HG02759 (cell line): ENCODE data around the gene PHLDB2.
"Not testable (repeated sequence)": the region's sequence is repeated elsewhere in the genome, so short reads cannot be mapped to it uniquely, and the experiment has no call there.

Source experiments
- ATAC-seq: cut with Tn5 transposase; IDR thresholded peaks from one replicate; pipeline ENCODE4 v1.9.1; 2021; ENCODE audit warnings: mild to moderate bottlenecking, moderate library complexity; ENCODE audit not compliant: unreplicated experiment

The PHLDB2 gene

DNA sequence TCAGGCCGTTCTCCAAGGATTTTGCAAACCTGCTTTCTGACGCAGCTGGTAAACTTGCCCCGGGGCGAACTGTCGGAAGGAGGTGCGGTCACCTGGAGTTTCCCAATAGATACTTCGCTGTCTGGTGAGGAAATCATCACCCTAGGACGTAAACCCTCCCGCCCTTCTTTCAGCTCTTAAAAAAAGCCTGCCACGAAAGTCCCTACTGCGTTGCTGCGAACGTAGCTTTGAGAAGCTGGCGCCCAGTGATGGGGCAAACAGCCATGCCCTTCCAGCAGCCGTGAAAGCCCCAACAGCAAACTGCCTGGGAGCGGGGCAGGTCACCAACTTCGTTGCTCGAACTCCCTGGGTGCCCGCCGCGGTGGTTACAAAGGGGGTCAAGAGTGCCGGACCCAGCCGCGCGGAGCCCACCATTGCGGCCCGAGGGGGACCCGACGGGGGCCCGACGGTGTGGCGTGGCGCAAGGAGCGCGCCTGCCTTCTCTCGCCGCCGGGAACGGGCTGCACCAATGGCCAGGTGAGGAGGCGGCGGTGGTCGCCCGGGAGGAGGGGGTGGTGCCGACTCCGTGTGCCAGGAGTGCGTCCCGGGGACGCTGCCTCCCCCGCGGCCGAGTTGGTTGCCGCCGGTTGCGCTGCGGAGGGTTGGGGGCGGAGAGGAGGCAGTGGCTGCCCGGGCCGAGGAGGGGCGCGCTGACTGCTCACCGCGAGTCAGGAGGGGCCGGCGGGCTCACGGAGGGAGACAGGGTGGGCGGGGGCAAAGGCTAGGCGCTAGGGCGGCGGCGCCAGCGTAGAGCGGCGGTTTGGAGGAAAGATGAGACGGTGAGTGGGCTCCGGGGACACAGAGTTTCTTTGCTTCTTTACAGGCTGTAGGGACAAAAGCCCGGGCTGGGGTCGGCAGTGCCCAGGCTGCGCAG lies at the start of gene PHLDB2:
TSS of gene PHLDB2 (plus strand) at position 205 of the 913 bp plus-strand sequence. CDS start 24,813 bp downstream, outside the sequence.
- ATAC-seq = peak; percentile 48

DNA sequence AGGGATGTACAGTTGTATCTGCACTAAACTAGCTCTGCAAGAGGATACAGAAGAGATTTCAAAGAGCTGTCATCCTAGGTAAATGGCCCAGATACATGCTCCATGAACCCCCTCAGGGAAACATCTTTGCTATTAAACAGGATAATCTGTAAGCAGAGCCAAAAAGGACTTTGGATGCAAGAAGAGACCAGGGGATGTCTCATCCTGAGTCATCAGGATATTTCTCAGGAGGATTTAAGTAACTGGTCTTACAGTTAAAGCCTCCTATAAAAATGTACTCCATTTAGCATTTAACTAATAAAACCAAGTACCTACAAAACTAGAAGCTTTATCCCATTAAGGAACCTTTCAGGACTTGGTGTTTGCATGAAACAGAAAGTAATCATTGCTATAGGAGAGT lies 48.2 kb upstream of the PHLDB2 start:
- no peak for ATAC-seq

DNA sequence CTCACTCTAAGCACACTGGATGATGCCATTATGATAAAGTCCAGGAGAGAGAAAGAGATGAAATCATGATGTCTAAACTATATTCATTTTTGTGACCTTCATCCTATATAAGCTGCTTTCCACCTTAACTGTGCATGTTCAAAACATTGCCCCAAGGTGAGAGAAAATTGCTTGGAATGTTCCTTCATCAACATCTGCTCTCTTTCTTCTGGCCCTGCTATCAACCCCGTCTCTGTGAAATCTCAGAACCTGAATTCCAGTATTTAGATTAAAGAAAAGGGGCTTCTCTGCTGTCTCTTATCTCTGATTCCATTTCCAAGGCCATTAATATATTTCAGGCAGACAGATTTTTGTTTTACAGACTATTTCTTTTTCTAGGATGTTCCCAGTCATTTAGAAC lies 47.3 kb upstream of the PHLDB2 start:
- no peak for ATAC-seq

DNA sequence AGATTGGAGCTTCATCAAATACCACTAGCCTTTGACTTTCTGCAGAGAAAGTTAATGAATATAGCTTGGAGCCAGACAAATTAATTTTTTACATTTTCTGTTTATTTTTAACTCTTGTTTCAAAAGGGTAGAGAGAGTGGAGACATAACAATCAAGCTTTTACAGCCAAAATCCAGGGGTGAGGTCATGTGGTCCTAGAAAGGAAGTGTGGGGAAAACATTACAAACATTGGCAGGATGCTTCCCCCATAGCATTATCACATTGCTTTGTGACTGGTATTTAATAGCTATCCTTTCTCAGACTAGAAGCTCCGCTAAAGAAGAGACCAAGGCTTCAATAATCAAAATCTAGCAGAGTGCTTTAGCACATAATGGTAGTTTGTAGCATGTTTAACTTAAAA lies 46.4 kb upstream of the PHLDB2 start:
- ATAC-seq = no peak

DNA sequence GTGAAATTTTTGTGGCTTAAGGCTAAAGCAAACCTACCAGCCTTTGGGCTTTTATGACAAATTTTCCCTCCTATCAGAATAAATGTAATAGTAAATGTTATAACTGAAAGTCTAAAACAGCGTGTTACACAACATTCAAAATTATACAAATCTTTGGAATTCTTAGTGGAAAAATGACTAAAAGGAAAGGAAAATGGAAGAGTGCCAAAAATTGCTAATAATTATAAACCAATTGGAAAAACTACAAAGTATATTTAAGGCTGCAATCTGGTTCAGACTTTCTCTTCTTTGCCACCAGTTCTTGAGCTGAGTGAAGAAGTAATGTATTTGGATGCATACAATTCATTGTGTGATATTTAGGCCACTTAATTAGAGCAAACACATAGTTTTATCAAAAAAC lies 45.6 kb upstream of the PHLDB2 start:
- ATAC-seq = no peak

DNA sequence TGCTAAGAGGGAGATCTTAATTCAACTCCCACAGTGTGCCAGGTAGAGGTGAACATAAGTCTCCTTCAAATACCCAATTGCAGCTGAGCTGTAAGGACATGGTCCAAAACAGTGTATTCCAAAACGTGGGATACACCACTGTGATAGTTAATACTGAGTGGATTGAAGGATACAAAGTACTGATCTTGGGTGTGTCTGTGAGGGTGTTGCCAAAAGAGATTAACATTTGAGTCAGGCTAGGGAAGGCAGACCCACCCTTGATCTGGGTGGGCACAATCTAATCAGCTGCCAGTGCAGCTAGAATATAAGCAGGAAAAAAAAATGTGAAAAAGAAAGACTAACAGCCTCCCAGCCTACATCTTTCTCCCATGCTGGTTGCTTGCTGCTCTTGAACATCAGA lies 45.1 kb upstream of the PHLDB2 start:
- no peak for ATAC-seq

DNA sequence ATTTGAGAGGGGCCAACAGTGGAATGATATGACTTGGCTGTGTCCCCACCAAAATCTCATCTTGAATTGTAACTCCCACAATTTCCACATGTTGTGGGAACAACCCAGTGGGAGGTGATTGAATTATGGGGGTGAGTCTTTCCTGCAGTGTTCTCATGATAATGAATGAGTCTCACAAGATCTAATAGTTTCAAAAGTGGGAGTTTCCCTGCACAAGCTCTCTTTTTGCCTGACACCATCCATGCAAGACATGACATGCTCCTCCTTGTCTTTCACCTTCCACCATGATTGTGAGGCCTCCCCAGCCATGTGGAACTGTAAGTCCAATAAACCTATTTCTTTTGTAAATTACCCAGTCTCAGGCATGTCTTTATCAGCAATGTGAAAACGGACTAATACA lies 42.3 kb upstream of the PHLDB2 start:
- not testable (repeated sequence) for ATAC-seq

DNA sequence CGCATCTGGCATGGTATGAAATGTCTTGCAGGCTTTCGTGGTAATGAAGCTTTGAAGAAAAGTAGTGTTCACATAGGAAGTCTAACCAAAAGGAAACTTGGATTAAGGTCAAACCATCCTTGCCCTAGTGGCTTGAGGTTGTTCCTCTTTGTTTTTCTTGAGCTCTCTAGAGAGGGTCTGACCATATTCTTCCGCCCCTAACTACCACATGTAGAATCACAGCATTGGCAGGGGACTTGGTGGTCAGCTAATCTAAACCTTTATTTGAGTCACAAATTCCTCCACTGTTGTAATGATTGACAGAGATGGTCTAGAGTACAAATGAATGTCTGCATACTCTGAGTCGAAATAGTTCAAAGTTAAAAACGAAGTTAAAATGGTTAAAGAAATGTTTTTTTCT lies 39.1 kb upstream of the PHLDB2 start:
- no peak for ATAC-seq

DNA sequence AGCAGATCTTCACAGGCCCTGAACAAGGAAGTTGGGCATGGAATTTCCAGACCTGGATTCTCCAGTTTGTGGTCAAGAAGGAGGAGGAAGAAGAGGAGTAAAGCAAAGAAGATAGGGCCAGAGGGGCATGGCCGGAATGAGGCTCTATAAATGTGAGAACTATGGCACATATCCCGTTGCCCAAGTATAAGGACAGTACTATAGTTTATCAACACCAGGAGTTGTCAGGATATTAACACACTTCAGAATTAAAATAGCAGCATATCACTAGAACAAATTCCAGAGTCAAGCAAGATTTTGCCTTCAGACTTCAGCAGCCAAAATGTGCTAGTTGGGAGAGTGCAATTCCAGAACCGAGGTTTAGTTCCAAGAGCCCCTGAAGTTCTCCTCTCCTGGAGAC lies 38.4 kb upstream of the PHLDB2 start:
- ATAC-seq = no peak

DNA sequence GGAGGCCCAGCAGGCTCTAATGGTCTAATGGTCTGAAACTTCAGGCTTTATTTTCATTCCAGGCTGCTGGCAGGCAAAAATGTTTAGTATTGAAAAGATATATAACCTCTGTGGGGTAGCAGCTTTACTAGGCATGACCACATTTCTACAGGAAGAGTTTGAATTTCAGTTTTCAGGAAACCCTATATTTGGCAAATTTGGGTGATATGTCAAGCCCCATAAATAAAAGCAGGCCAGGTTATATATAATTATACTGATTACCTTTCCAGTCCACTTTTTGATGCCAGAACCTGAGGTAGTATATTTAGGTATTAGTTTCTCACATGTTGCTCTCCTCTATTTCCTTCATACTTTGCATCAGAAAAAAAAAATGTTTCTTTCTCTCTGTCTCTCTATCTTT lies 37.2 kb upstream of the PHLDB2 start:
- no peak for ATAC-seq

DNA sequence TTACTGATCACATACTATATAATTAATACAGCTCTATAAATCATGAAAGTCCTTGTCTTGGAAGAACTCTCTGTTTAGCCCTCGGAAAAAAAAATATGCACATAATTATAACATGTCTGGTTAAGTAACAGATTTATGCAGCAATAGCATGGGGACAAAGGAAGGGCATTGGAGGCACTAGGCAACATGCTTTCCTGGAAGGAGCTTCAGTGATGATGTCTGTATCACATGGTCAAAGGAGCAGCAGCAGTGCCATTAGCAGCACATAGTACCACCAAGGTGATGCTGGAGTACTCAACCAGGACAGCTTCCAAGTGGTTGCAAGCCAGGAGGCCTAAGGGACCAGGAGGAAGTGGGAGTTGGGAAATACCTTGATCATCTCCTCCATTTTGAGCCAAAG lies 36.3 kb upstream of the PHLDB2 start:
- ATAC-seq = no peak

DNA sequence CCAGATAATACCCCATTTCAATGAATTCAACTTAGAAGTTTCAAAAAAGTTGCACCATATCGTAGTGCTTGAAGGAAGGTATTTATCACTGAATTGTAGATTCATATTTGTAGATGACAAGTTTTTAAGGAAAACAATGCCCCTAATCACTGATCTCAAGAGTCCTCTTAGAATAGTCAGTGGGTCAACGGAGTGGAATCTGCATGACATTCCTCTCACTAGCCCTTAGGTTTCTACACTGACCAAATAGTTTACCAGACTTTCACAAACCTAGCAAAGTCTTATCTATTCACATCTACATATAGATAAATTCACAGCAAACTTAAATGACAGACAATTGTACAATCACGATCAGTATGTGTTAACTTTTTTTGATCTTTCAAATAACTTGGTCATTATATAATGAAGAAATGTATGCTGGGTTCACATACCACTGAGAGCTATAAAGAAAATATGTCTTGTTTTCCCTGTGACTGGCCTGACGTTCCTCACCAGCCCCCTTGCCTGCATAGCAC lies 35.7 kb upstream of the PHLDB2 start:
- no peak for ATAC-seq

DNA sequence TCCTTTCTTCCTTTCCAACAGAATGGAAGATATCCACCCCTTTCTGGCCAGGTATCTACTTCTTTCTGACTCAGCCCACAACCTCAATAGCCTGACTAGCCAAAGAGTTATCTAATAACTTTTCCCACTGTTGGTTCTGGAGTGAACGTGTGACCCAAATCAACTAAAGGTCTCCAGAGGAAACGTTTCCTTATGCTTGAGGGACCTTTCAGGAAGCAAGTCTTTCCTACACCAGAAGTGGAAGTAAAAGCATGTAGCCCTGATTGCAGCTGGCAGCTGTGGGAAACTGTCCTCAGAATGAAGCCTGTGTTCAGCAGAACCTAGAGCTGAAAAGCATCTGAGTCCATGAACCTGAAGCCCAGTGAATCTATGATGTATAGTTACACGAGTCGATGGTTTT lies 34.7 kb upstream of the PHLDB2 start:
- no peak for ATAC-seq

DNA sequence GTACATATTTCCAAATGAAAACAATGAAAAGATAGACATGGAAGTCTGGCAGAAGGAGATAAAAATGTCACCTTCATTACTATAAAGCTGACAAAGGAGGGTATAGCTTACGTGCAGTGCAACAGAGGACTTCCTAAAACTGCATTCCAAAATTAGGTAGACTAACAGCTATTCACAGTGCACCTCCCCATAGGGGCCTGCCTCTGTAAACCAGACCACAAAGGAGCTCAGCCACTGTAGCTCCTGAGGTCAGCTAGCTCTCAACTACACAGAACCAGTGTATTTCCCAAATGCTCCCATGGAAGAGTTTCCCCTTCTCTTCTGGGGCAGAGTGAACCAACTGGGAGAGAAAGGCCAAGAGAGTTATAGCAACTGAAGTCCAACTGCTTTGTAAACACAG lies 31.2 kb upstream of the PHLDB2 start:
- ATAC-seq = no peak

DNA sequence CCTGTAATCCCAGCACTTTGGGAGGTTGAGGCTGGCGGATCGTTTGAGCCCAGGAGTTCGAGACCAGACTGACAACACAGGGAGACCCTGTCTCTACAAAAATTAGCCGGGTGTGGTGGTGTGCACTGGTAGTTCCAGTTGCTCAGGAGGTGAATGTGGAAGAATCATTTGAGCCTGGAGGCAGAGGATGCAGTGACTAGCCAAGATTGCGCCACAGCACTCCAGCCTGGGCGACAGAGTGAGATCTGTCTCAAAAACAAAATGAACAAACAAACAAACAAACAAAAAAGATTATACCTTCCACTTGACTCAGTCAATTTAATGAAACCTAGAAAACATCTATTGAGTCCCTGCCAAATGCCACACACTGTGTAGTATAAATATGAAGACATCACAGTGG lies 30.5 kb upstream of the PHLDB2 start:
- ATAC-seq = no peak

DNA sequence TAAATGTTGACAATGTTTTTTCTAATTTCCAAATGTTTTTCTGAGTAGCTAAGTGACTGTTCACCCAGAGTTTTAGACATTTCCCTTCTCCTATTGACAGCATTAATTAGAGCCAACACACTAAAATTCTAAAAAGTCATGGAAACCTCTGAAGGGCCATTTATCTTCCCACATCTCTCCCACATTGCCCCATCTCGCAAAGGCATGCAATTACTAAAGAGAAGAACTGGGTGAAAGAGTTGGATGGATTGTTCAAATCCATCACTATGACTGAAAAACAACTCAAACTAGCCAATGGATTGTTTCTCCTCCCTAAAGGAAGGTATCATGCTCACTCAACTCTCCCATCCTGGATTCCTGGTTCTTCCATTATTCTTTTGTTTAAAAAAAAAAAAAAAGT lies 30.0 kb upstream of the PHLDB2 start:
- no peak for ATAC-seq

DNA sequence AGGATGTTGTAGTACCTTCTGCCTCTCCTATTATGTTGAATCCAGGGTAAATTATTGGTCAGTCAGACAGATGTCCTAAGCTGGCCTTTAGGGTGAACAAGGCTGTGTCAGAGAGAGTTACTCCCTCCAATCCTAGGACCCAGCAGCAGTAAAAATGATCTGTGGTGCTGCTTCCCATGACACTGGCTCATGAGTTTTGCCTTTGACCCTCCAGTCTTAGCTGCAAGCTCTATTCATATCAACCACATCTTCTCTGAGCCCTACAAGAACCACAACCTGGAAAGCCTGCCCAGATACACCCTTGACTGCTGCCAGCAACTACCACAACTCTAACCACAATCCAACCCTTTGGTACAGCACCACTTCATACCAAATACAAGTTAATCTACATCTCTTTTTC lies 27.2 kb upstream of the PHLDB2 start:
- no peak for ATAC-seq

DNA sequence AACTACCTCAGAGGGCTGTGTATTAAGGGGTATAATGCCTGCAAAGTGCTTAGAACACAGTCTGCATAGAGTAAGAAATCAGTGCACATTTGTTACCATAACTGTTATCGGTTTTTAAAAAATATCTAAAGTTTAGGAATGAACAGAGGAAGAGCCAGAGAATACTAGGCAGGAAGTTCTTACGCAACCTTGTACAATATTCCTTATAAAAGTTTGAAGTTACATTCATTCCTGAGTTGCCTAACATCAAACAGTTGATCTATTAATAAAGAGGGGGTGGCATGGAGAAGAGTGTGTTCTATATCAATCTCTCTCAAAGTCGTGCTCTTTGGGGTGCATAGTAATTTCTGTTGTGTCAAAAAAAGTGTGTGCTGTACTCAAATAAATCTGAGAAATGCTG lies 22.0 kb upstream of the PHLDB2 start:
- ATAC-seq = no peak

DNA sequence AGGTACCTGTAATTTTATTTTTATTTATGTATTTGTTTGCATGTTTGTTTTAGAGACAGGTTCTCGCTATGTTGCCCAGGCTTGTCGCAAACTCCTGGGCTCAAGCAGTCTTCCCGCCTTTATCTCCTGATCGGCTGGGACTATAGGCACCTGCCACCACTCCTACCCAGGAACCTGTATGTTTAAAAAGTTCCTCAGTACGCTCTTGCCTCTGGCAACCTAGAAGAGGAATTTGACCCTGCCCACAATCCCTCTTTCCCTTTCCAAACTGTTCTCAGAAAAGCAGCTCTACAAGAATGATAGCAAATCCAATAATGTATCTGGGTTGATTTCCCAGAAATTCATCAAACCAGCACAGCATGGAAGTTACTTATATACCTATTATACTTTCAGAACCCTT lies 20.9 kb upstream of the PHLDB2 start:
- no peak for ATAC-seq

DNA sequence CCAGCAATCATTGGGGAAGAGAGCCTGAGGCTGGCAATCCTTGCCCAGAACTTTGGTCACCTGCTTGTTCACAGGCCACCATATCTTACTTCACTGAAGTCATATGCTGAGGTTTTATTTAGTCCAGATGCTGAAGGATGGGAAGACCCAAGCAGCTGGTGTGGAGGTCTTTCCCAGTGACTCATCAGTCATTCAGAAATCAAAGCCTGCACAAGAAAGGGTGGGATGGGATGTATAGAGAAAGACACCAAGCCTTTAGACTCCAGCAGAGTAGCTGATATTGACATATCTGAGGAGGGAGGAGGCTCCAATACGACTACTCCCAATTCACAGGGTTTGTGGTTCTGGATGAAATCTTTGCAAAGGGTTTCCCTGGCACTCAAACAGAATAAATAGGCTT lies 13.0 kb upstream of the PHLDB2 start:
- ATAC-seq = no peak

DNA sequence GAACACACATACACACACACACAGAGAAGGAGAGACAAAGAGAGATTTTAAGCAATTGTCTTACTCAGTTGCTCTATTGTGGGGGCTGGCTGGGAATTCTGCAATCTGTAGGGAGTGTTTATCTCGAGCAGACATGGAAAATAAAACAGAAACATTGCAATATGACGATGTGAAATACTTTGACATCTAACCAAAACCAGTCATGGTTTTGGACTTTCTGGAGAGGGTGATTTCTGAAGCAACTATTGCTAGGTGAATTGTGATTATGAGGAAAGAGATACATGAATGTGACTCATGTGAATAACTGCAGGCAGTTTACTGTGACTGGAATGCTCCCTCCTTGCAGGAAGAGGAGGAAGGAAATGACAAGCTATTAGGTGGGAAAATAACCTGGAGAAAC lies 12.3 kb upstream of the PHLDB2 start:
- no peak for ATAC-seq

DNA sequence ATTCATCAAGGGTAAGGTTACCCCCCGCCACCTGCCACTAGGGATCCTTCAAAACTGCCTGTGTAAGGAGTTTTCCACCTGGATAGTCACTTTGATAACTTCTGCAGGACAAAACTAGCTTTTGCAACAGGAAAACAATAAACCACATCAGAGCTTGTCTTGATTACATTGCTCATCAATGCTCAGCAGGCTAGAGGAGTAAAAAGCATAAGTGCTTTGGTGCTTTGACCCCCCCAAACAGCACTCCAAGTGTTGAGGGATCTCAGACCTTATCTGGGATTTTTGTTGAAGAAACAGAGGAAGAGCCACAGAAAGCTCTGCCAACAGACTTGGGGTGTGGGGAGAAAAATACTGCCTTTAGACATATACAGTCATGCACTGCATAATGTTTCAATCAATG lies 10.8 kb upstream of the PHLDB2 start:
- no peak for ATAC-seq

DNA sequence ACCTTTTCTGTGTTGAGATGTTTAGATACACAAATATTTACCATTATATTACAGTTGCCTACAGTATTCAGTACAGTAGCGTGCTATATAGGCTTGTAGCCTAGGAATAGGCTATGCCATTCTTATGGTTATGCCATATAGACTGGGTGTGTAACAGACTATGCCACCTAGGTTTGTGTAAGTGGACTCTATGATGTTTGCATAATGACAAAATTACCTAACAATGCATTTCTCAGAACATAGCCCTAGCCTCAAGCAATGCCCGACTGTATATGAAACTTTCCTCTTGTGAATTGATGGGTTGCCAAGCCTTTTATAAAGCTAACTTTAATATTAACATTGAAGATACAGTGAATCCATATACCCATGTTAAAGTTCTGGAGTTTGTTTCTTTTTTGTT lies 10.3 kb upstream of the PHLDB2 start:
- ATAC-seq = no peak
